Muscle layer of colon (tissue), 2 donors: ENCODE measurements around the gene KIF12.
A peak's percentile ranks its signal among the peaks of the same experiment; 100 is the strongest.

ENCODE experiments used
- H3K27ac ChIP-seq: one replicate; pipeline ENCODE4 v1.7.0; 2013; ENCODE audit warnings: low read depth, mild to moderate bottlenecking, low read length, moderate library complexity
- H3K27me3 ChIP-seq, 2 donors: one replicate each; pipeline ENCODE4 v1.7.0; 2013; ENCODE audit warnings: low read length in 2 of 2, mild to moderate bottlenecking in 2 of 2; ENCODE audit not compliant: insufficient read depth in 2 of 2, control insufficient read depth in 1 of 2
- H3K36me3 ChIP-seq: one replicate; pipeline ENCODE4 v1.7.0; 2013; ENCODE audit warnings: mild to moderate bottlenecking, low read length; ENCODE audit not compliant: insufficient read depth
- H3K4me1 ChIP-seq: one replicate; pipeline ENCODE4 v1.7.0; 2013; ENCODE audit warnings: mild to moderate bottlenecking, low read length; ENCODE audit not compliant: insufficient read depth
- H3K4me3 ChIP-seq, 2 donors: one replicate each; pipeline ENCODE4 v1.7.0; 2013; ENCODE audit warnings: low read length in 2 of 2, low read depth in 1 of 2, mild to moderate bottlenecking in 1 of 2, moderate library complexity in 1 of 2
- H3K9ac ChIP-seq: one replicate; pipeline ENCODE4 v1.7.0; 2013; ENCODE audit warnings: low read length
- H3K9me3 ChIP-seq: one replicate; pipeline ENCODE4 v1.7.0; 2013; ENCODE audit warnings: mild to moderate bottlenecking, low read length
- donor health status: abdominal sarcoma.
- donor health status: Adenocarcinoma of cecum.

The KIF12 gene

DNA sequence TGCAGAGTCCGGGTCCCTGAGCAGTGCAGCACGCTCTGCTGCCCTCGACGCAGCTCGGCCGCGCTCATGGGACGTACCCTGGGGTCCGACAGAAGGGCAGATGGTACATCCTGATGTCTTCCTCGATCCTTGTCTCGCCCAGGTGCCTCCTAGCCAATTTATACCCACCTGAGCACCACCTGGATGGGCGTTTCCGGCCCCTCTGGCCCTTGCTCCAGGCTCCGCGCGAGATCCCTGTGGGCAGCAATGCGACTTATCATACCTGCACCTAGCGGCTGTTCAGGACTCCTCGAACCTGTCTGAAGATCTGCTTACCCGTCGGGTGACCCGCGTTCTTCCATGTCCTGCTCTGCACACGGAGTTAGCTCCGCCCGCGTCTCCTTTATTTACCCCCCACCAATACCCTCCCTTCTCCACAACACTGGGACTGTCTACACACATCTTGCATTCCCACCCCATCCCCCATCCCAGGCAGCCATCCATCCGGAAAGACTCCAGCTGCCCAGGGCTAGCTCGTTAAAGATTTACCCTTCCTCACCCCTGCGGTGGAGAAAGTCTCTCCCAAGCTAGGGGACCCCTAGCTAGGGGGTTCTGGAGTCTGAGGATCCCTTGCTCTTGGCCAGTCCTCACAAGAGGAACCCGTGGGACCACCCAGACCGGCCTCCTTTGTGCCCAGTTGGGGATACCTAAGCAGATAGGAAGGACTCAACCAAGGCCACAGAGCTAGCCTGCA, at the start of gene KIF12:
Gene KIF12 (minus strand): TSS at position 357 of the 733 bp plus-strand sequence. CDS start 16 bp downstream, at position 341.
- no peaks in the 10 kb centered on the region for H3K36me3 ChIP-seq
- no peak within 1 kb of the TSS for H3K27ac ChIP-seq
- H3K9ac ChIP-seq = no peak within 1 kb of the TSS
- H3K9me3 ChIP-seq = no peaks in the 10 kb centered on the region
- H3K4me1 ChIP-seq = no peaks in the 10 kb centered on the region
- peaks cover 0 to 21% of the 10 kb centered on the region in 2 donors for H3K27me3 ChIP-seq
- peak within 1 kb of the TSS in 1 of 2 donors; percentile 50 for H3K4me3 ChIP-seq

- Histone ChIP-seq H3K4me3 (no peak overlapping the region), H3K9ac (no peak overlapping the region), H3K27me3 (no peaks in the 10 kb centered on the region), H3K36me3 (no peaks in the 10 kb centered on the region), H3K4me1 (peaks cover 7% of the 10 kb centered on the region), H3K27ac (no peak overlapping the region), H3K9me3 (no peaks in the 10 kb centered on the region)
These were observed 47.6 kb upstream of the KIF12 start for GRCh38 chr9:114146735-114147134.

DNA sequence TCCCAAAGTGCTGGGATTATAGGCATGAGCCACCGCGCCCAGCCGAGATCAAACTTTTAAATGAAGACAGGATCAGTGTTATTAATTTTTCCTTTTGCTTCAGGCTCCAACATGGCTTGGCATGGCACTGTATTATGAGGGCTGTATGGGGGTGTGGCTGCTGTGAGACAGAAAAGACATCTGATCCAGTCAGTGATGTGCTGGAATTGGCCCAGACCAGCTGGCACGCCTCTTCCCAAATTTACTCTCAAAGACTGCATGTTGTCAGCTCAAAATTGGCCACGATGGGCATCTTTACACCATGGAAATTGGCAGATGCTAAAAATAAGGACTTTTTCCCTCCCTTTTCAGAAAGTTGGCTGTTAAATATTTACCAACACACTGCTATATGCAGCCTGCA, 44.1 kb upstream of the KIF12 start:
- Histone ChIP-seq H3K9me3 (no peaks in the 10 kb centered on the region), H3K36me3 (no peaks in the 10 kb centered on the region), H3K27ac (no peak overlapping the region), H3K9ac (no peak overlapping the region), H3K4me3 (no peak overlapping the region), H3K27me3 (no peaks in the 10 kb centered on the region), H3K4me1 (peaks cover 27% of the 10 kb centered on the region)

DNA sequence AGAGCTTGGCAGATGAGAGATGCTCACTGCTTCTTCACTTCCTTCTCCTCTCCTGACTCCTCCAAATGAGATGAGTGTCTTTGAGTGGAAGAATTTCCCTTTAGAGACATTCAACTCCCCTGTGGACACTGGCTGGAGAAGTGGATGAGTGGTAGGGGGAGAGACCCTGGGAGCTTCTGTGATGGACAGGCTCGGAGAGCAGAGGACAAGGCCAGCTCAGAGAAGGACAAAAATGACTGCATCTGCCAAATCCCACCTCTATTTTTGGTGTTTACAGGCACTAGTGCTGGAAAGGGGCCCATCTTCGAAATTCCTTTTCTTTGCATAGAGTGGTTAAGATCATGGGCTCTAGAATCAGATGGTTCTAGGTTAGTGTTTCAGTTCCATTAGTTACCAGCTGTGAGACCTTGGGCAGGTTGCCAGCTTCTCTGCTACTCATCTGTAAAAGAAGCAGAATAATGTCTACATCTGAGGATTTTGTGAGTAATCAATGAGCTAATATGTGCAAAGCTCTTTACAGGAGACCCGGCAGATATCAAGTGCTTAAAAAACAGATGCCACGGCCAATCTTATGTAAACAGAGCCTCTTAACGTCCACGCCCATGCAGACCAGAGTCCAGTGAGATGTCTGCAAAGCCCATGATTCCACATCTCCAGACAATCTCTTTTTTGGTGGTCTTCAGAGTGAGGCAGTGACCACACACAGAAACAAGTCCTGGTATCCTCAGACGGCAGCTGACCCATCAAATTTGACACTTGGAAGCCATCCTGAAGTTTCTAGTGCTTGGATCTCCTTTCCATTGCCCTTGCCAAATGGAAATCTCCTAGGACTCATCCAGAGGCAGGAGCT, 42.7 kb upstream of the KIF12 start:
- no peaks in the 10 kb centered on the region for H3K36me3 ChIP-seq
- H3K27ac ChIP-seq = no peak overlapping the region
- H3K4me1 ChIP-seq = peaks cover 27% of the 10 kb centered on the region
- no peaks in the 10 kb centered on the region for H3K9me3 ChIP-seq
- no peak overlapping the region for H3K9ac ChIP-seq
- no peaks in the 10 kb centered on the region for H3K27me3 ChIP-seq
- H3K4me3 ChIP-seq = no peak overlapping the region

GRCh38 chr9:114140850-114141249, 41.8 kb upstream of the KIF12 start:
- Histone ChIP-seq H3K27ac (no peak overlapping the region), H3K4me3 (no peak overlapping the region)

GRCh38 chr9:114140401-114140800, 41.3 kb upstream of the KIF12 start:
- no peaks in the 10 kb centered on the region for H3K9me3 ChIP-seq
- peaks cover 27% of the 10 kb centered on the region for H3K4me1 ChIP-seq
- H3K4me3 ChIP-seq = no peak overlapping the region
- no peaks in the 10 kb centered on the region for H3K36me3 ChIP-seq
- H3K9ac ChIP-seq = no peak overlapping the region
- no peak overlapping the region for H3K27ac ChIP-seq
- no peaks in the 10 kb centered on the region for H3K27me3 ChIP-seq

More at GRCh38 chr9:114140850-114141249, 41.8 kb upstream of the KIF12 start:
- peaks cover 27% of the 10 kb centered on the region for H3K4me1 ChIP-seq
- H3K36me3 ChIP-seq = no peaks in the 10 kb centered on the region
- no peaks in the 10 kb centered on the region for H3K27me3 ChIP-seq
- no peaks in the 10 kb centered on the region for H3K9me3 ChIP-seq
- no peak overlapping the region for H3K9ac ChIP-seq

DNA sequence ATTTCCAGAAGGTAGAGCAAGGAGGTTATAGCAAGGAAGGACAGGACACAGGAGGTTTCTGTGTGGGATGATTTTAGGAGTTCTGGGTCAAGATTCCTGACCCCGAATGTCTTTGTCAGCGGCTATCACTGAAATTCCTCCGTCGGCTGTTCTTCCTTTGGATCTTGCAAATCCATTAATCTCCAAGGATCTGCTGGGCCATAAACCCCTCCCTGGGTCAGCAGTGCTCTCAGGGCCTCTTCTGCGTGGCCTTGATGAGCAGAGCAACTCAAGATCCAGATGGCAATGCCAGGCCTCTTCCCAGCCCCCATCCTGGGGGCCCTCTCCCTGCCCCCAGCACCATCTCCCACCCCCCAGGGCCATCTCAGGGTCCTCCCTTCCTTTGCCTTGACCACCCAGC, 40.0 kb upstream of the KIF12 start:
- H3K4me3 ChIP-seq = no peak overlapping the region
- no peak overlapping the region for H3K9ac ChIP-seq
- H3K36me3 ChIP-seq = no peaks in the 10 kb centered on the region
- no peaks in the 10 kb centered on the region for H3K9me3 ChIP-seq
- no peaks in the 10 kb centered on the region for H3K27me3 ChIP-seq
- H3K4me1 ChIP-seq = peaks cover 27% of the 10 kb centered on the region
- H3K27ac ChIP-seq = no peak overlapping the region

- H3K4me1 ChIP-seq = peaks cover 27% of the 10 kb centered on the region
- H3K4me3 ChIP-seq = no peak overlapping the region
- H3K9ac ChIP-seq = no peak overlapping the region
- H3K27me3 ChIP-seq = no peaks in the 10 kb centered on the region
- no peak overlapping the region for H3K27ac ChIP-seq
- no peaks in the 10 kb centered on the region for H3K9me3 ChIP-seq
- no peaks in the 10 kb centered on the region for H3K36me3 ChIP-seq
These were observed 39.5 kb upstream of the KIF12 start for GRCh38 chr9:114138552-114138971.

GRCh38 chr9:114137831-114138230, 38.7 kb upstream of the KIF12 start:
- Histone ChIP-seq H3K4me1 (peaks cover 27% of the 10 kb centered on the region), H3K27ac (no peak overlapping the region)

DNA sequence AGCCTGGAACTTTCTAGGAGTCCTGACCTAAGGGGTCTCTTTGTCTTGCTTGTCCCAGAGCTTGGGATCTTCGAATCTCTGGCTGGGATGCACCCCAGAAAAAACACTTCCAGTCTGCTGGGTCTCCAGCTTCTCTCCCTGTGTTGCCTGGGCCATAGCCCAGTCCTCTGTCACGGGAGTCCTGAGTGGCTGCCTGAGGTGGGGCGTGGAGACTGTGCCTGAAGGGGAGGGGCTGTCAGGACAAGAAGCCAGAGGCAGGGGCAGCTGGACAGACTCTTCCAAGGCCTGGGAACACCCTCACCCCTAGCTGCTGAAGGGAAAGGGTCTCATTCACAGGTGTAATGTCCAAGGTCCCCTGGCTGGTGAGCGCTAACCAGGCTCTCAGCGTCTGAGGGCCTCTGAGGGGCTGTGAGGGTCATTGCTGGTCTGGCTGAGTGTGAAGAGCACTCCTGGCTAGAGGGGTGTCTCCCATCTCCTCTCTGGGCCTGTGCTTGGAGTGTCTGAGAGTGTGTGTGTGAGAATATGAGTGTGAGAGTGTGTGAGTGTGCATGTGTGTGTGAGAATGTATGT, 35.8 kb upstream of the KIF12 start:
- Histone ChIP-seq H3K4me3 (no peak overlapping the region), H3K9me3 (no peaks in the 10 kb centered on the region), H3K36me3 (no peaks in the 10 kb centered on the region), H3K4me1 (peaks cover 2% of the 10 kb centered on the region), H3K27me3 (no peaks in the 10 kb centered on the region), H3K27ac (no peak overlapping the region), H3K9ac (no peak overlapping the region)

More at GRCh38 chr9:114137831-114138230, 38.7 kb upstream of the KIF12 start:
- Histone ChIP-seq H3K9ac (no peak overlapping the region), H3K4me3 (no peak overlapping the region), H3K36me3 (no peaks in the 10 kb centered on the region), H3K27me3 (no peaks in the 10 kb centered on the region), H3K9me3 (no peaks in the 10 kb centered on the region)

GRCh38 chr9:114132550-114132918, 33.4 kb upstream of the KIF12 start:
- H3K9me3 ChIP-seq = no peaks in the 10 kb centered on the region
- H3K27ac ChIP-seq = no peak overlapping the region
- H3K27me3 ChIP-seq = no peaks in the 10 kb centered on the region
- no peaks in the 10 kb centered on the region for H3K4me1 ChIP-seq
- no peak overlapping the region for H3K4me3 ChIP-seq
- no peaks in the 10 kb centered on the region for H3K36me3 ChIP-seq
- no peak overlapping the region for H3K9ac ChIP-seq
